Lower leg skin (tissue), 3 donors: Measurements from ENCODE around the gene CPT1A.

Experiments used
- POLR2A ChIP-seq, 2 donors: fragments of 450-650 bp; IDR thresholded peaks; one replicate each; pipeline ENCODE4 v1.6.1; 2016 to 2017; ENCODE audit warnings: antibody characterized with exemption in 2 of 2, mild to moderate bottlenecking in 1 of 2, moderate library complexity in 1 of 2
- TF ChIP-seq, protein P1 (sequence below), 3 donors: fragments of 450-650 bp; IDR thresholded peaks; one replicate each; pipeline ENCODE4 v1.5.1; 2016; ENCODE audit warnings: antibody characterized with exemption in 3 of 3, mild to moderate bottlenecking in 3 of 3, moderate library complexity in 2 of 3

DNA sequence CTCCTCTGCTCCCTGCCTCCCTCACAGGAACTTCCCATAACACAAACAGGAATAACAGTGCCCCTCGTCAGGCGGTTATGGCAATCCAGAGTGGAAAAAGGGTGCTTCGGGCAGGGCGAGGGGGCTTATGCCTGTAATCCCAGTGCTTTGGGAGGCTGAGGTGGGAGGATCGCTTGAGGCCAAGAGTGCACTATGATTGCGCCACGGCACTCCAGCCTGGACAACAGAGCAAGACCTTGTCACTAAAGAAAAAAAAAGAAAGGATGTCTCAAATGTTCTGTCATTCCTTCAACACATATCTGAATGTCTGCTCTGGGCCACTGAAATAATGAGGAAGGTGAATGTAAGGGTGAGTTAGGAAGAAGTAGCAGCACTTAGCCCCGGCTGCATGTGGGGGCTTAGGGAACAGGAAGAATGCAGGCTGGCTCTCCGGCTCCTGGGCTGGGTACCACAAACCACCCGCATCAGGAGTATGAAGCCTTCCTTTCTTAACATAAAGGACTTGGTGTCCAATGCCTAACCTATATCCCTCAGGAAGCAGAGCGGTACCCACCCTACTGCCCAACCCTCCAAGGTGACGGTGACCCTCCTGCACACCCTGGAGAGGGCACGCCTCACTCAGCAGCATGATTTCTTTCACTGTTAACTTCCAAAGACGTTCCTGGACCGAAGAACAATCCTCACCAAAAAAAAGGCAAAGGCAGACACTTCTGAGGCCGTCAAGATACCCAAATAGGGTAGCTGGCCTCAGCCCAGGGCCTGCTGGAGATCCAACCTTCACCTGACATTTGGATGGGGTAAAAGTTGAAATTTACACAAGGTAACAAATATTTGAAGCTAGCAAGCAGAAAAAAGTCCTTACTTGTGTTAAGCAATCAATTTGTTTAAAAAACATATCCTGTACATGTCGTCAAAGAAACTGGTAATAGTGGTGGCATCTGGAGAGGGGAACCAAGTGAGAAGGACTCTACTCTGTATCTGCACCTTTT, 3.8 kb downstream of the CPT1A start:
- no peak for TF ChIP-seq POLR2A (IDR thresholded peaks at IDR 0.05)
- TF ChIP-seq, protein P1, sequence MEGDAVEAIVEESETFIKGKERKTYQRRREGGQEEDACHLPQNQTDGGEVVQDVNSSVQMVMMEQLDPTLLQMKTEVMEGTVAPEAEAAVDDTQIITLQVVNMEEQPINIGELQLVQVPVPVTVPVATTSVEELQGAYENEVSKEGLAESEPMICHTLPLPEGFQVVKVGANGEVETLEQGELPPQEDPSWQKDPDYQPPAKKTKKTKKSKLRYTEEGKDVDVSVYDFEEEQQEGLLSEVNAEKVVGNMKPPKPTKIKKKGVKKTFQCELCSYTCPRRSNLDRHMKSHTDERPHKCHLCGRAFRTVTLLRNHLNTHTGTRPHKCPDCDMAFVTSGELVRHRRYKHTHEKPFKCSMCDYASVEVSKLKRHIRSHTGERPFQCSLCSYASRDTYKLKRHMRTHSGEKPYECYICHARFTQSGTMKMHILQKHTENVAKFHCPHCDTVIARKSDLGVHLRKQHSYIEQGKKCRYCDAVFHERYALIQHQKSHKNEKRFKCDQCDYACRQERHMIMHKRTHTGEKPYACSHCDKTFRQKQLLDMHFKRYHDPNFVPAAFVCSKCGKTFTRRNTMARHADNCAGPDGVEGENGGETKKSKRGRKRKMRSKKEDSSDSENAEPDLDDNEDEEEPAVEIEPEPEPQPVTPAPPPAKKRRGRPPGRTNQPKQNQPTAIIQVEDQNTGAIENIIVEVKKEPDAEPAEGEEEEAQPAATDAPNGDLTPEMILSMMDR (IDR thresholded peaks at IDR 0.05): no peak
